GM12891 (cell line): ENCODE results near the gene PTPRR.

Experiments
- DNase-seq: peaks from one replicate; pipeline ENCODE4 v3.0.0; 2011; ENCODE audit warnings: low spot score; ENCODE audit not compliant: insufficient read length
- FAIRE-seq: peaks from 2 replicates; lab custom pipeline; 2011; peaks lifted over from hg19 to GRCh38; lab: Jason Lieb, UNC
- PAX5 ChIP-seq: IDR thresholded peaks from 2 replicates; pipeline ENCODE4 v1.6.1; 2011; ENCODE audit warnings: low read length, moderate library complexity, mild to moderate bottlenecking; ENCODE audit not compliant: insufficient read depth, severe bottlenecking
- POLR2A ChIP-seq: IDR thresholded peaks from 2 replicates; pipeline ENCODE4 v1.6.1; 2011; ENCODE audit warnings: low read depth, low read length, control low read depth
- POLR2AphosphoS5 ChIP-seq: IDR thresholded peaks from 2 replicates; pipeline ENCODE4 v1.6.1; 2011; ENCODE audit warnings: low read depth, low read length, control low read depth
- POU2F2 ChIP-seq: IDR thresholded peaks from 2 replicates; pipeline ENCODE4 v1.6.1; 2011; ENCODE audit warnings: low read depth, mild to moderate bottlenecking, control low read depth, low read length, moderate library complexity
- SPI1 ChIP-seq: IDR thresholded peaks from 2 replicates; pipeline ENCODE4 v1.6.1; 2011; ENCODE audit warnings: low read depth, low read length, control low read depth
- TAF1 ChIP-seq: IDR thresholded peaks from 2 replicates; pipeline ENCODE4 v1.6.1; 2011; ENCODE audit warnings: low read depth, low read length, control low read depth

PTPRR gene

DNA sequence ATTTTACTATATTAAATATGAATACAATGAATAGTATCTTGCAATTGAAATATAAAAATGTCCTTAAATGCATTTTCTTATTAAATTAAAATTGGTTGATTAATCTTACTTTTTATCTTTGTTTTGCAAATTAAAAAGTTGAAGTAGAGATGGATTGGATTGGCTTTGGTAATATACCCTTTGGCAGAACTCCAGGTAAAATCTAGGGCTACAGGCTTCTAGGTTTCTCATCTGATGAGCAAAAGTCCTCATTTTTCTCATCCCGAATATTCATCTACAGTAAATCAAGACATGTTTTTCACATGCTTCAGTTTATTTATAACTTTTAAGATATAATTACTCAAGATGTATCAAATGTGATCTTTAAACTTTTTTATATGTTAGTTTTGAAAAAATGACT, 2.2 kb downstream of the PTPRR start:
- TF ChIP-seq POLR2A = no peak
- TF ChIP-seq POU2F2 = no peak
- no peak for TF ChIP-seq TAF1
- TF ChIP-seq POLR2AphosphoS5 = no peak
- no peak for TF ChIP-seq PAX5
- TF ChIP-seq SPI1 = no peak
- no peak for FAIRE-seq

DNA sequence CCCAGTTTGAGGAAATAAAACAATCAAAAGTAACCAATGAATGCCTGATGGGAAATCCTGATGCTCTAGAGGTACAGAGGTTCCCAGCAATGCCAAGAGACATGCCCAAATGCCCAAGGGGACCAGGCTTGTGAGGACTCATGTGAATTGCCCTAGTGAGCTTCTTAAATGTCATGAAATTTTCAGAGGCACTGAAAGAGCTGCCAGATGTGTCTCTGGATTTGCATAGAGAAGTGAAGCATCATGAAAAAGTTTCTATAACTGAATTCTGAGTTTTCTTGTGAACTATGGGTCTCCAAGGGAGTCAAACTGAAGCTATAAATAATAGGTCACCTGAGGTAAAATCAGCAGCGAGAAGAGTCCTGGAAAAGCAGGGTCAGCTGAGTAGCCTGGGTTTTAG, 9.9 kb downstream of the PTPRR start:
- TF ChIP-seq PAX5 (no peak), POLR2AphosphoS5 (no peak), SPI1 (no peak), TAF1 (no peak), POLR2A (no peak), POU2F2 (no peak)
- no peak for FAIRE-seq
- no peak for DNase-seq

More for the DNA sequence above, 2.2 kb downstream of the PTPRR start:
- DNase-seq = no peak

DNA sequence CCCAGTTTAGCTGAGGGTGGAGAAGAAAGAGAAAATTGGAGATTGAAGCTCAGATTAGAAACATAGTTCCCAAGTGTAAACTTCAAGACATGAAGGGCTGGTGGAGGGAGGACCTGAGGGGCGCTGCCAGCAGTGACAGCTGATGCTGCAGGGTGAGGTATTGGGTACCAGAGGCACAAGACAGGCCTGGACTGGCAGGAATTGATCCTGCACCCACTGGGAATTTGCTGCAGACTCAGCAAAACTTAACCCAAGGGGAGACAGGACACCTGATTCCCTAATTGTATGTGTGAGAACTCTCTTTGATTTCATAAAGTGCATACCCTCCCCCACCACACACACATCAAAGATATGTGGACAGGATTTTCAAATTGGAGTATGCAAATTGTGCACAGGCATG, 11.6 kb downstream of the PTPRR start:
- FAIRE-seq (no peak), DNase-seq (no peak)
- no peak for TF ChIP-seq SPI1
- TF ChIP-seq POLR2A = no peak
- TF ChIP-seq POU2F2 = no peak
- no peak for TF ChIP-seq POLR2AphosphoS5
- TF ChIP-seq PAX5 = no peak
- TF ChIP-seq TAF1 = no peak

DNA sequence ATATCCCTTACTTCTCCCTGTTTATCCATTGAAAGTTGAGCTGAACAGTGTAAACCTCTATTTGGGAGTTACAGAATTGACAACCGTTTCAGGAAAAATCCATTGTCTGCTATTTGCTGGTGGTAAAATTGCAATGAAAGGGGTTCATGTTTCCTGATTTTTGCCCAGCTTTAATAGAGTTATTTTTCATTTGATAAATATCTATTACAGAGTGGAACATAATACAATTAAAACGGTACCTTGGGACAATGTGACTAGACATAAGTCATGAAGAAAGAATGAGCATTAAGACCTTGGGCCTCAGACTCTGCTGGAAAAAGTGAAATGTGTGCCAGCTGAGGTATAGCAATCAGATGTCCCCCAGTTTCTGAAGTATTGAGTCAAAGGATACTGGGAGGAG, 13.1 kb downstream of the PTPRR start:
- DNase-seq = no peak
- no peak for FAIRE-seq
- TF ChIP-seq POLR2A (no peak), SPI1 (no peak), PAX5 (no peak), POU2F2 (no peak), TAF1 (no peak), POLR2AphosphoS5 (no peak)

DNA sequence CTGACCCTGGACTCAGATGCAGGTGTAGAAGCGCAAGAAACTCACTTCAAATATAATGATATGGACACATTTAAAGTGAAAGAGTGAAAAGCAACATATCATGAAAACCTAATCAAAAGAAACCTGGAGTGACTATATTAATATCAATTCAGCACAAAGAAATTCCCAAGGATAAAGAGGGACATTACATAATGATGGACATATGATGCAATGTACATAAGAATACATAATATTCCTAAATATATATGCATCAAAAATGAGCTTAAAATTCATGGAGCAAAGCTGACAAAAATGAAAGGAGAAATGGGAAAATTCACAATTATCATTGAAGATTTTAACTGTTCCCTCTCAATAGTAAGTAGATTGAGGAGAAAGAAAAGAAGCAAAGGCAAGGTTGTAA, 24.6 kb downstream of the PTPRR start:
- DNase-seq (no peak), FAIRE-seq (no peak)
- TF ChIP-seq SPI1 = no peak
- TF ChIP-seq POLR2AphosphoS5 = no peak
- no peak for TF ChIP-seq TAF1
- no peak for TF ChIP-seq POLR2A
- no peak for TF ChIP-seq POU2F2
- no peak for TF ChIP-seq PAX5

DNA sequence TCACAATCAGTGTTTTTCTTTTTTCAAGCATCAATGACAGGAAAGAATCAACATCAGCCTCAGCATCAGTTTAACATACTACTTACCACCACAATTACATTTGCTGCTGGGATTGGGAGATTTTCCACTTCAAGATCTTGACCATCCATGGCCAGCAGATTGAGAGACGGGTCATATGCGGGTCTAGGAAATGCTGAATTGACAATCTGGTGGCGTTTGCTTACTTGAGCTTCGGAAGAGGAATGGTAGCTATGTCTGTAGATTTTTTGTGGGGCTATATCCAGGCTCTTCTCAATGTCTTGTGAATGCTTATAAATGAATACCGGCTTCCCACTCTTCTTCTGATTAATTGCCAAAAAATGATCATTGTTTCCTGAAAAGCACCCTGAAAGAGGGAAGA, 27.9 kb downstream of the PTPRR start:
- TF ChIP-seq POLR2AphosphoS5 = no peak
- no peak for TF ChIP-seq SPI1
- TF ChIP-seq POU2F2 = no peak
- no peak for TF ChIP-seq PAX5
- TF ChIP-seq POLR2A = no peak
- TF ChIP-seq TAF1 = no peak
- DNase-seq = no peak
- FAIRE-seq = no peak

DNA sequence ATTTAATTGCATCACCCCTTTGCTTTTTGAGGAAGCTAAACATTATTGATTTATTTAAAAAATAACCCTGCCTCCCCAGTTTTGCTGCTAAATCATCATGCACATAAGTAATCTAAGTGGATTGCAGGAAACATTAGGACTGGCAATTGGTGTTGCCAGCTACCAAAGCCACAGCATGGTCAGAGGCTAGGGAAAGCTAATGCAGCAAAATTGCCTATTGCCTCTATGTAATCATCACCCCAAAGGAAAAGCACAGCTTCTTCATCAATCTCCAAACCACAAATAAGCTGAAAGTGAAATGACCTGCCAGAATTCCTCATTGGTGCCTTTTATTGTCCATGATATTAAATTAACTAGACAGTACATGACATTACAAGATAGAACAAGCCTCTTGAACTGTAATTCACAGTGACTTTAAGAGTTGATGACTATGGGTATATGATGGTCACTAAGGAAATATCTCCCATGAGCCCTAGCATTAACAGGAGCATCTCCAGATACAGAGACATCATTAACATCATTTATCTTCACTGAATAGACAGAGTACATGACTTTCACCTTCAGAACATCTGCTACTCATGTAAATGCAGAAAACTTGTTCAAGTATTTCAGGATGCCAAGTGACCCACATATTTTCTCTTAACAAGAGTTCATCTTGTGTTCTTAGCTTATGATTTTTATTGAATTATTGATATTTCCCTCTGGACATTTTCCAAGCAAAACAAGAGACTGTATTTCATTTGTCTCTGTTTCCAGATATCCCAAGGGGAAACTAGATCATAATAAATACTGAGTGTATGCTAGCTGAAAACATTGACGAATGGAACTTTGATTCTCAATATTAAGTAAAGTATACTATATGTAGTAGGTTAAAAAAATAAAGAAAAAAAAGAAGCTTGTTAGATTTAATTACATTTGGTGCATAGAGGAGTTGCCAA, 29.4 kb downstream of the PTPRR start:
- no peak for DNase-seq
- TF ChIP-seq PAX5 (no peak), POLR2AphosphoS5 (no peak), TAF1 (no peak), POU2F2 (no peak), SPI1 (no peak), POLR2A (no peak)
- FAIRE-seq = no peak

DNA sequence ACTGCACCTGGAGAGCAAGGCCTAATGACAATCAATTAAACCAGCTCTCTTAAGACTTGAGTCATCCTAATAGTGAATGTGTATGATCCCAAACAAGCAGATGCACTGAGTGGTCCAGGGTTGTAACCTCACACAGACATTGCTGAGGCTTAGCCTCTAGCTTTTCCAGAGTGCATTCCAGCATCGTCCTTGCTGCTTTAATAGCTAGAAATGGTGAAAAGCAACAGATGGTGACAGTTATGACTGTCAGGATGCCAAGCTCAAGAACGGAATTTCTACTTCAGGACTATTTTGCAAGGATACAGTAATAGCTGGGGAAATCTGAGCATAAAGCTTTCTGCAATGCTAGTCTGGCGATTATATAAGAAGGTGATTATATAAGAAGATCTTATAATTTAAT, 34.6 kb downstream of the PTPRR start:
- DNase-seq = no peak
- no peak for FAIRE-seq
- TF ChIP-seq POLR2AphosphoS5 (no peak), PAX5 (no peak), POU2F2 (no peak), POLR2A (no peak), SPI1 (no peak), TAF1 (no peak)

DNA sequence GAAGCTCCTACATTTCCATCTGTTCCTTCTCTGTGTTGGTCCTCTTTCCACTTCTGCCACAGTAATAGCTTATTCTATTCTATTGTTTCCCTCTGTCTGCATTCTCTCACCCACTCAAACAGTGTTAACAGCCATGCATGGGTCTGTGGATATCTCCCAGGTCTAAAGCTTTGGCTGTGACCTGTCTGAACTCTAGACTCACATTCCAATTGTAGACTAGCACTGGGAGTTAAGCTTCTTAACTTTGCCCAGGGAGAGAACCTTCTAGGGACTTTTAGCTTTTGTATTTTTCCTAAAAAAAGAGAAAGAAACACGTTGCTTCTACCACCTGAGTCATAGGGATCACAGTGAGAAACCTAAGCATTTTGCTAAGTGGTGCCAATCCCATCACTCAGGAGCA, 36.7 kb downstream of the PTPRR start:
- FAIRE-seq (no peak), DNase-seq (no peak)
- no peak for TF ChIP-seq TAF1
- no peak for TF ChIP-seq POU2F2
- no peak for TF ChIP-seq POLR2A
- no peak for TF ChIP-seq POLR2AphosphoS5
- no peak for TF ChIP-seq SPI1
- no peak for TF ChIP-seq PAX5
